Endothelial cell of umbilical vein (primary cell): ENCODE results near the gene OSBPL1A. TPM values are rescaled to one million over a fixed set of nuclear protein-coding genes. Genes with fewer than 3 reads are reported as not detected.

ENCODE experiments used
- BruUV-seq: library from RNA; stranded (reverse); fragments of 400-500 nt; replicated peaks from 2 replicates; lab custom pipeline; 2021; lab: Mats Ljungman, UMichigan
- CTCF ChIA-PET: fragments of 300-600, 350-600 bp; sonication (Branson Sonifier 250); formaldehyde crosslinking; loops from one replicate; lab custom pipeline; 2021; ENCODE audit warnings: antibody characterized with exemption, inconsistent platforms; lab: Charles Lee
- POLR2A ChIA-PET: fragments of 300-600, 350-600 bp; sonication (Branson Sonifier 250); formaldehyde crosslinking; loops from one replicate; lab custom pipeline; 2021; ENCODE audit warnings: antibody characterized with exemption, inconsistent platforms; lab: Charles Lee
- DNase-seq: peaks from one replicate; pipeline ENCODE4 v3.0.0-alpha.2; 2011; ENCODE audit warnings: low read depth, low spot score
- FAIRE-seq: peaks from 2 replicates; lab custom pipeline; 2011; peaks lifted over from hg19 to GRCh38; lab: Jason Lieb, UNC
- H2AFZ ChIP-seq: 2 replicates; pipeline ENCODE4 v1.6.0; 2012; ENCODE audit warnings: low read depth, low read length, control low read depth, inconsistent platforms
- H3K27ac ChIP-seq: 2 replicates; pipeline ENCODE4 v1.5.1; 2011; ENCODE audit warnings: low read depth, mild to moderate bottlenecking, control low read depth, low read length, moderate library complexity; ENCODE audit not compliant: insufficient read depth
- H3K27me3 ChIP-seq, 2 experiments: 2 replicates each; pipeline versions ENCODE4 v1.6.0 to v1.6.1; 2011; ENCODE audit warnings: low read length in 2 of 2, mixed read lengths in 1 of 2; ENCODE audit not compliant: control insufficient read depth in 2 of 2, insufficient read depth in 2 of 2
- H3K36me3 ChIP-seq, 2 experiments: 2 replicates in 1 of 2; 3 replicates in 1 of 2; pipeline ENCODE4 v1.5.1; 2011; ENCODE audit warnings: low read length in 2 of 2, mild to moderate bottlenecking in 1 of 2, moderate library complexity in 1 of 2; ENCODE audit not compliant: control insufficient read depth in 2 of 2, insufficient read depth in 2 of 2; ENCODE audit errors: extremely low read depth in 1 of 2
- H3K4me1 ChIP-seq: 3 replicates; pipeline ENCODE4 v1.5.1; 2011; ENCODE audit warnings: mild to moderate bottlenecking, low read length; ENCODE audit not compliant: control insufficient read depth, insufficient read depth; ENCODE audit errors: extremely low read depth
- H3K4me2 ChIP-seq: 2 replicates; pipeline ENCODE4 v1.6.1; 2011; ENCODE audit warnings: low read length, control low read depth, mixed read lengths; ENCODE audit not compliant: insufficient read depth
- H3K4me3 ChIP-seq, 3 experiments: fragments of 200-600 bp in 1 of 3; sonication (generic), shearing (Covaris generic) in 1 of 3; replicated peaks in 1 of 3; 2 replicates each; pipeline ENCODE4 v1.5.1; 2011 to 2016; ENCODE audit warnings: control low read depth in 3 of 3, low read length in 3 of 3, mild to moderate bottlenecking in 2 of 3, inconsistent platforms in 1 of 3, low read depth in 1 of 3, moderate library complexity in 1 of 3; ENCODE audit not compliant: insufficient read depth in 1 of 3
- H3K79me2 ChIP-seq: 2 replicates; pipeline ENCODE4 v1.6.0; 2012; ENCODE audit warnings: low read length, inconsistent platforms; ENCODE audit not compliant: control insufficient read depth, insufficient read depth
- H3K9ac ChIP-seq: replicated peaks from 2 replicates; pipeline ENCODE3; 2011; ENCODE audit warnings: low read length, control low read depth; ENCODE audit not compliant: insufficient read depth; ENCODE audit errors: extremely low read depth
- H3K9me1 ChIP-seq: replicated peaks from 3 replicates; pipeline ENCODE4 v1.6.0; 2011; ENCODE audit warnings: mild to moderate bottlenecking, low read length; ENCODE audit not compliant: control insufficient read depth, insufficient read depth; ENCODE audit errors: extremely low read depth
- H3K9me3 ChIP-seq: replicated peaks from 2 replicates; pipeline ENCODE4 v1.5.1; 2012; ENCODE audit warnings: low read length, inconsistent platforms; ENCODE audit not compliant: control insufficient read depth, insufficient read depth
- H4K20me1 ChIP-seq: replicated peaks from 2 replicates; pipeline ENCODE3; 2011; ENCODE audit warnings: mild to moderate bottlenecking, low read length; ENCODE audit not compliant: control insufficient read depth, insufficient read depth; ENCODE audit errors: extremely low read depth
- EZH2 ChIP-seq: IDR thresholded peaks from 2 replicates; pipeline ENCODE4 v1.6.1; 2012; ENCODE audit warnings: borderline replicate concordance, low read depth, mild to moderate bottlenecking, moderate library complexity, low read length, inconsistent platforms; ENCODE audit not compliant: severe bottlenecking
- FOS ChIP-seq: IDR thresholded peaks from 2 replicates; pipeline ENCODE4 v1.6.1; 2011; ENCODE audit warnings: mild to moderate bottlenecking, low read length, moderate library complexity, borderline replicate concordance; ENCODE audit not compliant: insufficient read depth
- GATA2 ChIP-seq: IDR thresholded peaks from 2 replicates; pipeline ENCODE4 v1.7.0; 2011; ENCODE audit warnings: low read depth, mild to moderate bottlenecking, moderate library complexity, mixed read lengths, low read length; ENCODE audit not compliant: insufficient read length, insufficient read depth
- JUN ChIP-seq: IDR thresholded peaks from 2 replicates; pipeline ENCODE4 v1.6.1; 2011; ENCODE audit warnings: borderline replicate concordance, low read depth; ENCODE audit not compliant: insufficient read length, insufficient read depth
- MAX ChIP-seq: IDR thresholded peaks from 2 replicates; pipeline ENCODE4 v1.6.1; 2011; ENCODE audit not compliant: insufficient read depth, insufficient read length
- MYC ChIP-seq: IDR thresholded peaks from one replicate; pipeline ENCODE4 v1.6.1; 2011; ENCODE audit warnings: mild to moderate bottlenecking, low read depth, low read length
- POLR2A ChIP-seq: IDR thresholded peaks from 2 replicates; pipeline ENCODE4 v1.6.1; 2012; ENCODE audit warnings: low read depth, mild to moderate bottlenecking, control low read depth, low read length
- POLR2AphosphoS5 ChIP-seq: IDR thresholded peaks from 2 replicates; pipeline ENCODE4 v1.6.1; 2012; ENCODE audit warnings: low read depth, mild to moderate bottlenecking, control low read depth, low read length, moderate library complexity; ENCODE audit not compliant: insufficient read depth
- dilution Hi-C: fragments of 300-500 bp; cut with MboI; formaldehyde crosslinking; loops from one replicate; pipeline ENCODE4 v1.15.0; 2019; ENCODE audit warnings: low sequenced_read_pairs; ENCODE audit not compliant: extremely low pct_ligation_motif_present
- intact Hi-C: fragments of 100-400 bp; cut with micrococcal nuclease; formaldehyde crosslinking; loops from one replicate; pipeline ENCODE4 v1.10.0; 2022
- polyA plus RNA-seq, 4 experiments: library from polyadenylated mRNA; depleted of rRNA in 3 of 4; stranded (reverse) in 3 of 4; unstranded in 1 of 4; fragments of >200 nt; gene quantifications; 2 replicates each; pipeline versions ENCODE4 v1.2.1 to v1.2.3, GENCODE V29; 2011 to 2012; ENCODE audit warnings: missing spikeins in 1 of 4
- total RNA-seq: library from RNA; stranded (reverse); gene quantifications from 2 replicates; pipeline ENCODE4 v1.2.3, GENCODE V29; 2021
- TF ChIP-seq, protein P1 (sequence below), 2 donors: IDR thresholded peaks; 1 replicate in 1 of 2; 2 replicates in 1 of 2; pipeline ENCODE4 v1.5.1; 2011; ENCODE audit warnings: low read length in 2 of 2, mild to moderate bottlenecking in 2 of 2, moderate library complexity in 2 of 2, control low read depth in 1 of 2, inconsistent platforms in 1 of 2, low read depth in 1 of 2; ENCODE audit not compliant: insufficient read depth in 1 of 2; ENCODE audit errors: extremely low read depth in 1 of 2

The OSBPL1A gene
- total and polyA plus RNA-seq, 2 donors (not counting 3 experiments of a cell fraction or from before 2014, with no cell fraction given): 6.4 to 16.5 TPM

DNA sequence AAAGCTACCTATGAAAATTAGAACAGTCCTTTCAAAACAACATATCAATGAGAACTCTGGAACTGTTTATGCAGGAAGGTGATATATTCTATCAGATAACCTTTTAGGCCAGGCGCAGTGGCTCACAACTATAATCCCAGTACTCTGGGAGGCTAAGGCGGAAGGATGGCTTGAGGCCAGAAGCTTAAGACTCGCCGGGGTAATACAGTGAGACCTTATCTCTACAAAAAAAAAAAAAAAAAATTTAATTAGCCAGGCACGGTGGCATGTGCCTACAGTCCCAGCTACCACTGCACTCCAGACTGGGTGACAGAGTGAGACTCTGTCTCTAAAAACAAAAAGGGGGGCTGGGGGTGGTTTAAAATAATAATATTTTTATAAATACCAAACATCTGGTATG lies 77.9 kb downstream of the OSBPL1A start:
- BruUV-seq: no TSS peak
- peaks cover 2% of the 10 kb centered on the region for H3K4me1 ChIP-seq
- no peaks in the 10 kb centered on the region for H3K9me3 ChIP-seq
- FAIRE-seq (no peak), DNase-seq (peak; percentile 18)
- H3K4me2 ChIP-seq: no peak overlapping the region
- no peaks in the 10 kb centered on the region for H4K20me1 ChIP-seq
- no peak overlapping the region for H3K4me3 ChIP-seq
- ChIA-PET POLR2A (no interaction called here), CTCF (interaction anchor here (0.6 to 1.2 kb wide), 4 partner anchors 8 to 815 kb away, joined by 3 to 5 read pairs (median 3); no protein-coding TSS in a partner anchor)
- H3K9me1 ChIP-seq: no peaks in the 10 kb centered on the region
- no peaks in the 10 kb centered on the region for H3K27me3 ChIP-seq
- H3K79me2 ChIP-seq: no peaks in the 10 kb centered on the region
- no peak for TF ChIP-seq MYC
- no peak for TF ChIP-seq MAX
- no peak for TF ChIP-seq JUN
- no peak for TF ChIP-seq POLR2AphosphoS5
- TF ChIP-seq, protein P1, sequence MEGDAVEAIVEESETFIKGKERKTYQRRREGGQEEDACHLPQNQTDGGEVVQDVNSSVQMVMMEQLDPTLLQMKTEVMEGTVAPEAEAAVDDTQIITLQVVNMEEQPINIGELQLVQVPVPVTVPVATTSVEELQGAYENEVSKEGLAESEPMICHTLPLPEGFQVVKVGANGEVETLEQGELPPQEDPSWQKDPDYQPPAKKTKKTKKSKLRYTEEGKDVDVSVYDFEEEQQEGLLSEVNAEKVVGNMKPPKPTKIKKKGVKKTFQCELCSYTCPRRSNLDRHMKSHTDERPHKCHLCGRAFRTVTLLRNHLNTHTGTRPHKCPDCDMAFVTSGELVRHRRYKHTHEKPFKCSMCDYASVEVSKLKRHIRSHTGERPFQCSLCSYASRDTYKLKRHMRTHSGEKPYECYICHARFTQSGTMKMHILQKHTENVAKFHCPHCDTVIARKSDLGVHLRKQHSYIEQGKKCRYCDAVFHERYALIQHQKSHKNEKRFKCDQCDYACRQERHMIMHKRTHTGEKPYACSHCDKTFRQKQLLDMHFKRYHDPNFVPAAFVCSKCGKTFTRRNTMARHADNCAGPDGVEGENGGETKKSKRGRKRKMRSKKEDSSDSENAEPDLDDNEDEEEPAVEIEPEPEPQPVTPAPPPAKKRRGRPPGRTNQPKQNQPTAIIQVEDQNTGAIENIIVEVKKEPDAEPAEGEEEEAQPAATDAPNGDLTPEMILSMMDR (IDR thresholded peaks at IDR 0.05; ENCODE audit: extremely low read depth in 1 of 2, insufficient read depth in 1 of 2, low read depth in 1 of 2, low read length in 2 of 2): no peak
- TF ChIP-seq EZH2: no peak
- no peak for TF ChIP-seq GATA2
- no peak for TF ChIP-seq POLR2A
- TF ChIP-seq FOS: no peak
- intact Hi-C loops: no loop called here
- no peaks in the 10 kb centered on the region for H3K36me3 ChIP-seq
- no peak overlapping the region for H3K9ac ChIP-seq
- dilution Hi-C loops: no loop called here
- H2AFZ ChIP-seq: no peak overlapping the region
- H3K27ac ChIP-seq: no peak overlapping the region
